GM04504 (cell line): ENCODE results near the gene UNC5B.
A peak's percentile ranks its signal among the peaks of the same experiment; 100 is the strongest.

Experiments used
- DNase-seq: peaks from one replicate; pipeline ENCODE4 v3.0.0-alpha.2; 2012; ENCODE audit warnings: low read depth

The UNC5B gene

DNA sequence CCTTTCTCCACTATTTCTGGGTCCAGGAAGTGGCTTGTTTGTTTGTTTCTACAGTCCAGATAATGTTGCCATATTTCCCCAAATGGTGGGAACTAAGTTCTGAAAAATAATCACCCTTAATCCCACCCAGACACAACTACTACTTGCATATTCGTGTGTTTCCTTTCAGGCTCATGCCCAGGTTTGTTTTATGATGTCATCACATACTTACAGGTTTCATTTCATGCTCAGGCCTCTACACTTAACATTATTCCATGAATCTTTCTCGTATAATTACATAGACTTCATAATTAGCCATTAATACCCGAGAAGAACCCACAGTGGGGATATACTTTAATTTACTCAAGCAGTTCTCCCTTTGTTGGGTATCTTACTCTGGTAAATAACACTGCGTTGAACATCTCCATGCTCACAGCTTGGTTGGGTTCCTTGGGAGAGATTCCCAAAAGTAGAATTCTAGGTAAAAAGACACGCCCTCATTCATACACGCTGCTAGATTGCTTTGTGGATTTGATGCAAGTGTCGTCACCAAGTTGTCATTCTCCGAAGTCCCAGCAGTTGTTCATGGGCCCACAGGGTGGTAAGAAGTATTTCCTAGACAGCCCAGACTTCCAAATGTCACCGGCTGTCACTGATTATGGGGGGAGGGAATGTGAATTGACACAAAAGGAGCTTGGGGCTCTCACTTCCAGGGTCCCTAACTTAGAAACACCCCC, 42.6 kb downstream of the UNC5B start:
- no peak for DNase-seq

GRCh38 chr10:71255550-71255807, 43.1 kb downstream of the UNC5B start:
- no peak for DNase-seq

DNA sequence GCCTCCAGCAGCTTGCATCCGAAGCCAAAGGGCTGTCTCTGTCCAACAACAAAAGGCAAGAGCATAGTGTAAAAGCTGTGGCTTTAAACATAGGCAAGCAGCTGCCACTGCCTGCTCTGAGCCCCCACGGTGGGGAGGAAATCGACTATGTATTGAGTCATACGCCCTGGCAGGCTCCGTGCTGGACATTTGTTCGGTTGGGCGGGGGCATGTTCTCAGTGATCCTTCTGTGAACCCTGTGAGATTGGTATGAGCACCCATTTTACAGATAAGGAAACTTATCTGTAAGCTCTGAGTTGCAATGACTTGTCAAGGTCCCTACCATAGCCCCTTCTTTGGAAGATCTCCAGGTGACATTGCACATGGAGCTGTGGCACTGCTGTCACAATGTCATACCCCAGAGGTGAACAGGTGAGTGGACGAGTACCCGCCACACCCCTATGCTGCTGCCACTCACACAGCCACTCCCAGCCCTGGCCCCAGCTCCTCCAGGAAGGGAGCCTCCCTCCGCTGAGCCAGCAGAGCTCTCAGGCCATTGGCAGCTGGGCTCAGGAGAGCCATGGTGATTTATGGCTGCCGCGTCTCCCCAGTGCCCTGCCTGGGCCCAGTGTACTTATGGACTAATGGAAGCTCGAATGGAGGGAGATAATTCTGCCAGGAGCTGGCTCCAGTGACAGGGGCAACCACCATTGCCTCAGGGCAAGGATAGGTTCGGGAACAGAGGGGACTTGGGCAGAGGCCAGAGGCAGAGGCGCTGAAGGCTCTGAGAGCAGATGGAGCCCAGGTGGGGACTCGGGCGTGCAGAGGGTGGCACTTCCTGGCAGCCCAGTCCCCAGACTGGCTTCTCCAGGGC, 43.7 kb downstream of the UNC5B start:
- peak; percentile 73 for DNase-seq

GRCh38 chr10:71256661-71257318, 44.4 kb downstream of the UNC5B start:
- DNase-seq = no peak

- DNase-seq = no peak
Measured at GRCh38 chr10:71257319-71257997, 45.1 kb downstream of the UNC5B start.

DNA sequence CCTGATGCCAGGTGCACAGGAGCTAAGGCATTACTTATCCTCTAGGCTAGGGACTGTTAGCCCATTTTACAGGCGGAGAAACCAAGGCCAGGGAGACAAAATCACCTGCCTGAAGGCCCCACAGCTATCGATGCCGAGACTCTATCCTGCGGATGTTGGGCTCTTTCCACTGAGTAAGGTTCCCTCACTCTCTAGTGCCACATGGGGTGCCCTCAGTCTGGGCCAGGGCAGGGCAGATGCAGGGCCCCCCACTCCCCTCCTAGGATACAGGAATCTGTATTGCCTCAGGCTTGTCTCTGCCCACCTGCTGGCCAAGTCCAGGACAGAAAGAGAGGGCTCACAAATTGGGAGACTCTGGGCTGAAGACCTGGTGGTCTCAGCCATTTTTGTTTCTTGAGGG, 45.7 kb downstream of the UNC5B start:
- no peak for DNase-seq

GRCh38 chr10:71258446-71259145, 46.2 kb downstream of the UNC5B start:
- no peak for DNase-seq

DNA sequence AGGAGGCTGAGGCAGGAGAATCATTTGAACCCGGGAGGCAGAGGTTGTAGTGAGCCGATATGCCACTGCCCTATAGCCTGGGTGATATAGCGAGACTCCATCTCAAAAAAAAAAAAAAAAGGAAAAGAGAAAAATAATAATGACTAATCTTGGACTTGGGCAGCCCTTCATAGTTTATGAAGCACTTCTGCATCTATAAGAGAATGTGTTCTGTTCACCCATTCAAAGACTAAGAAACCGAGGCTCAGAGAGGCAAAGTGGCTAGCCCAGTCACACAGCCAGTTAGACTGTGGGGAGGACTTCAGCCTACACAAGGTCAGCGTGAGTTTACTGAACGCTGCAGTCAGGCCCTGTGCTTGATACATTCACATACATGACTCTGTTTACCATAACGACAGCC, 46.9 kb downstream of the UNC5B start:
- no peak for DNase-seq

DNA sequence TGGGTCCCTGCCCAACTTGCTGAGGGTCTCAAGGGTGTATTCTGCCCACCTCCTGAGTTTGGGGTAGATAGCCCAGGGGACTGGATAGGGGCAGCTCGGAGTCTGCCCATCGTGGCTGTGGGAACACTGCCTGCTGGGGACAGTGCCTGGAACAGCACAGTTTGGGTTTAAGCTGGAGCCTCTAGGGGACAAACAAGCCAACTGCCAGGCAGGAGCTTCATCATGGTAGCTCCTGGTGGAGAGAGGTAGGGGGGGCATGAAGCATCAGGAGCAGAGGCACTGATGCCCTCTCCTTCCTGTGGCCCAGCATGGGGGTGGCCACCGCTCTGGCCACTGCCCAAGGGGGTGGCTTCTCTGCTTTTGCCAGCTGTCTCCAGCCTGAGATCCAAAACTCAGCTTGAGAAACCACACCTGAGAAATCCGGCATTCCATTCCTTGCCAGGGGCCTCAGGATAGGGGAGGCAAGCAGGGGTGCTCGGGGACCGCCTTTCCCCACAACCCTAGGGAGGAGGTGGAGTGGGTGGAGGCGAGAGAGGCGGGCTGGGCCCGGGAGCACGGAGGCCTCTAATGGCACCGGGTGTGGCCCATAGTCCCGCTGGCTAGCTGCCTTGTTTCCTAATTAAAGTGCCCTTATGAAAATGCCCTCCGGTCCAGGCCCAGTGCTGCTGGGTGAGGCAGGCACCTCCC, 47.6 kb downstream of the UNC5B start:
- no peak for DNase-seq

DNA sequence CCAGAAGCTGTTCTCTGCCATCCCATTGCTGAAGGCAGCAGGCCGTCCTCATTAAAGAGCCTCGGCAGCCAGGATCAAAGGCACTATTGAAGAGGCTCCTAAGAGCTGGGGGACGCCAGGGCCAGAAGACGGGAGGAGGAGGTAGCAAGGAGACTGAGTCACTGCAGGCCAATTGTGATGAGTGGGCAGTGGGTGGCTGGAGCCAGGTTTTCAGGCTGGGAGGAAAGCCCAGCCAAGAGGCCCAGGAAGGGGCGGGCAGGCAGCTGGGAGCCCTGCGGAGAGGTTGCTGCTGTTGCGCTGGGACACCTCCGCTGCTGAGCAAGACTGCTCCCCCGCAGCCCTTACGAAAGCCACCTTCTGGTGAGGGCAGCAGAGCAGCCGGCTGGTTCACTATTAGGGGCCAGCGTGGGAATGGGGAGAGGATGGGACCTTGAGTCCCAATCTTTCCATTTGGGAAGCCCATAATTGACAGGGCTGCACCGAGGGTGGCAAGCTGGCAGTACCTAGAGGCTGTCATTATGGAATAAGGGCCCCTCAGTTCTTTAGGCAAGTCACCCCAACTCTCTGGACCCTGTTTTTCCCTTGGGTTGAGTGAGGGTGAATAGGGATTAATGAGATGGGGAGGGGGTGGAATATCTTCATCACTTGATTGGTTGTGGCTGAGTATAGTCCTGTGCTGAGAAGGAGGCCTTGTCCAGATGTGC, 48.4 kb downstream of the UNC5B start:
- DNase-seq = peak; percentile 86

GRCh38 chr10:71262027-71262426, 49.7 kb downstream of the UNC5B start:
- DNase-seq = no peak

DNA sequence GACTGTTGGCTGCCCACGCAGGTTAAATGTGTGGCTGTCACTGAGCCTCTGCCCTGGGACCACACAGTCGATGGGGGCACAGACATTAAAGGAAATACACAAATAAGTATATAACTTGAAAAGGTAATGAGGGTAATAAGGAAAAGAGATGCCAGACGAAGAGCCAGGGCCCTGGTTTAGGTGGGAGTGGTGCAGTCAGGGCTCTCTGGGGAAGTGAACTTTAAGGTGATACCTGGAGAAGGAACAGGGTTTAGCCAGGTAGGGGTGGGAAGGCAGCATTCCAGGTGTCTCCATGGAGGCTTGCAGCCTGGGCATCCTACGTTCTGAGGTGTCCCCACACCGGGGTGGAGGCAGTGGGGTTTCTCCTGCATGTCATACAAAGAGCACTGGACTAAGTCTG, 50.4 kb downstream of the UNC5B start:
- no peak for DNase-seq

GRCh38 chr10:71263376-71263775, 51.0 kb downstream of the UNC5B start:
- no peak for DNase-seq

DNA sequence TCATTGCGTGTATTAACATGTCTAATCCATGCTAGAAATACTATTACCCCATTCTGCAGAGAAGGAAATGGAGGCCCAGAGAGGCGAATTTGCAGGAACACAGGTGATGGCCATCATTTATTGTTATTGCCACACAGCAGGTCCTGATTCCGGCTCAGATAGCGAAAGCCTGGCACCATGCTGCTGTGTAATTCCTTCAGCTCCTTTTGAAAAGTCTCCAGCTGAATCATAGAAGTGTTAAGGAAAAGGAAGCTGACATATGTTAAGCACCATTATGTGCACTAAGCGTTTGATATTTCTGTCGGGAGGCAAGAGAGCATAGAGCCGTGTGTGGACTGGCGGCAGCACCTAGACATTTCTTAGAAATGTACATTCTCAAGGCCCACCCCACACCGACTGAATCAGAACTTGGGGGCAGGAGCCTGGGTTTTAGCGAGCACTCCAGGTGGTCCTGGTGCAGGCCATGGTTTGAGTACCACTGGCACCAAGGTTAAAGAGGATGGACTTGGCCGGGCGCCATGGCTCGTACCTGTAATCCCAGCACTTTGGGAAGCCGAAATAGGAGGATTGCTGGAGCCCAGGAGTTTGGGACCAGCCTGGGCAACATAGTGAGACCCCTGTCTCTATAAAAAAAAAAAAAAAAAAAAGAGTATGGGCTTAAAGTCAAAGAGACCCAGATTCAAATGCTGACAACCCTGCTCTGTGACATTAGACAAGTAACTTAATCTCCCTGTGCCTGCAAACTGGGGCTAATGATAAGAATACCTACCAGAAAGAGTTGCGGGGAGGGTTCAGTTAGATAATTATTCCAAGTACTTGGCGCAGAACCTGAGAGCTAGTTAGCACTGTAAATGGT, 52.2 kb downstream of the UNC5B start:
- no peak for DNase-seq

DNA sequence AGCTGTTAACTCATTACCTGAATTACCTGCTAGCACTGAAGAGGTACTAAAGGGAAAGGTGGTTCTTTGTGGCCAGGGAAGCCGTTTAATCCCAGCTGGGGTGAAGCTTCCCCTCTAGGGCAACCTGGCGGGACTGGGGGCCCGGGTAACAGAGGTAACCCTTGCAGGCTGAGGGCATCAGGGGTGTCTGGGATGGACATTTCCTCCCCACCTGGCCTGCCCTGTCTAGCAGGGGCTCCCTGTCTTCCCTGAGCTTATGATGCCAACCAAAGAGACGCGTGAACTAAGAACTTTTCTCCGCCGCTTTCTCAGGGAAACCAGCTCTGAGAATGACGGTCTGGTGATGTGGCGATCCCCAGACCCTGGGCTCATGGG, 52.8 kb downstream of the UNC5B start:
- DNase-seq = no peak

- no peak for DNase-seq
Measured at GRCh38 chr10:71265618-71266146, 53.3 kb downstream of the UNC5B start.

- peak; percentile 92 for DNase-seq
Measured at GRCh38 chr10:71266147-71266917, 54.0 kb downstream of the UNC5B start.

DNA sequence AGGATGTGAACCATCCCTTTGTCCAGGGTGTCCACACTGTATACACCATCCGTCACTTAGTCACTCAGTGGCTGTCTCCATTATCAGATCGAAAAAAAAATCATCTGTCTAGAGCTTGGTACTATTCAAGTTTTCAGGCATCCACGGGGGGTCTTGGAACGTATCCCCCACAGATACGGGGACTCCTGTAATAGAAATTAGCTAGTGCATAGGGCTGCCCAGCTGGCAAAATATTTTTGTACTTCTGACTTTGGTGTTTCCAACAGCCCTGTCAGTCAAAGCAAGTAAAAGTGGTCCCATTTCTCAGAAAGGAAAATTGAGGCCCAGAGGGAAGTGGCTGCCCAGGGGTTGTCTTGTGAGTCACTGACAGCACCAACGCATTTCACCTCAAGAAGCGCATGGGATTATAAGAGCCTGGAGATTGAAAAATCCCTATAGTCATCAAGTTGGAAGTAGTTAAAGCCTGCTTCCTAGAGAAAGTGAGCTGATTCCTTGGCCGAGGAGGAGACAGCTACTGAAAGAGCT, 54.6 kb downstream of the UNC5B start:
- DNase-seq = no peak
